T-helper 17 cell (primary cell): ENCODE measurements around the gene KATNB1. TPM values are rescaled to one million over a fixed set of nuclear protein-coding genes. Genes with fewer than 3 reads are reported as not detected.

ENCODE experiments used
- ATAC-seq: fragments of 150-1000 bp; cut with Tn5 transposase; 2 replicates; pipeline ENCODE4 v1.10.0; 2021; ENCODE audit warnings: mild to moderate bottlenecking, moderate library complexity
- DNase-seq, 3 donors: peaks; one replicate each; pipeline versions ENCODE4 v3.0.0 to v3.0.0-alpha.2; 2020 to 2021
- H3K9me3 ChIP-seq: one replicate; pipeline ENCODE4 v1.7.0; 2013; ENCODE audit warnings: low read length, mild to moderate bottlenecking; ENCODE audit not compliant: control insufficient read depth, poor library complexity, severe bottlenecking
- H3K27ac Mint-ChIP-seq: one replicate; pipeline ENCODE4 v1.8.0; 2022; ENCODE audit warnings: mild to moderate bottlenecking, moderate library complexity, mixed read lengths
- H3K27me3 Mint-ChIP-seq: one replicate; pipeline ENCODE4 v1.8.0; 2022; ENCODE audit warnings: mixed read lengths
- H3K36me3 Mint-ChIP-seq: one replicate; pipeline ENCODE4 v1.8.0; 2022; ENCODE audit warnings: low read depth, mixed read lengths
- H3K4me1 Mint-ChIP-seq: one replicate; pipeline ENCODE4 v1.8.0; 2022; ENCODE audit warnings: mild to moderate bottlenecking, mixed read lengths
- H3K4me3 Mint-ChIP-seq: one replicate; pipeline ENCODE4 v1.8.0; 2022; ENCODE audit warnings: mild to moderate bottlenecking, moderate library complexity, mixed read lengths
- total RNA-seq, 4 donors: library from RNA in 2 of 4; stranded (reverse) in 2 of 4; gene quantifications; one replicate each; pipeline ENCODE4 v1.2.3 and lab custom pipeline; 2022 to 2026

Gene KATNB1
- total RNA-seq, 2 donors from 2014 or later = 24.3 to 27.3 TPM

DNA sequence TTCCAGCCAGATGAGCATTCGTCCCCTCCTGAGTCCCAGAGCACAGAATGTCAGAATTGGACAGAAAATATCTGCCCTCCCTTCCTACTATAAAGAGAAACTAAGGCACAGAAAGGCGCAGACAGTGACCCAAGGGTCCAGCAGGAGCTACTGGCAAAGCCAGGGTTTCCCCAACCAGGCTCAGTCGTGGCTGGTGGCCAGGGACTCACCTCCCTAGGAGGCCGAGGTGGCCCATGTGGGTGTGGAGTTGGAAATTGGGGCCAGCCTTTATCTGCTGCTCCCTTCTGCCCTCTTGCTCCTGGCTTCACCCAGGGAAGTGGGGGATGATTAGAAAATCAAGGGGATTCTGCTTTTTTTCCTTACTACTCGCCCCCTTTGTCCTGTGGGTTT is 39.9 kb upstream of the KATNB1 start:
- ATAC-seq = no peak
- Mint-ChIP-seq H3K4me1 (peaks cover 6% of the 10 kb centered on the region), H3K4me3 (no peak overlapping the region), H3K36me3 (no peaks in the 10 kb centered on the region), H3K27me3 (peaks cover 15% of the 10 kb centered on the region), H3K27ac (no peak overlapping the region)
- H3K9me3 ChIP-seq = no peaks in the 10 kb centered on the region
- DNase-seq = no peak

DNA sequence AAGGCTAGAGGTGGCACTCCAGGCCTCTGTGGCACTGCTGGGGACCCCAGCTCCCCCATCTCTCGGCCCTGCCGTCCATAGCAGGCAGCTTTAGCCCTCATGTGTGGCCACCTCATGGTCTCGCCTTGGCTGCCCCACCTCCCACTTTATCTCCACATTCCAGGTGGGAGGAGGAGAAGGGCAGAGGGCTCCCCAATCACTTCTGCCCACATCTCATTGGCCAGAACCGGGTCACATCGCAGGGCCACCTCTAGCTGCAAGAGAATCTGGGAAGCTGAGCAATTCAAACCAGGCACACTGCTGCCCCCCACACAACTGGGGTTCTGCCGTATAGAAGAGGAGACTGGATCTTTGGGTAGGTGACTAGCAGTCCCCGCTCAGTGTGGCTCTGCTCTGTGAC is 39.3 kb upstream of the KATNB1 start:
- H3K9me3 ChIP-seq = no peaks in the 10 kb centered on the region
- ATAC-seq (no peak), DNase-seq (no peak)
- H3K4me3 Mint-ChIP-seq = no peak overlapping the region
- peaks cover 15% of the 10 kb centered on the region for H3K27me3 Mint-ChIP-seq
- H3K36me3 Mint-ChIP-seq = no peaks in the 10 kb centered on the region
- peaks cover 6% of the 10 kb centered on the region for H3K4me1 Mint-ChIP-seq
- no peak overlapping the region for H3K27ac Mint-ChIP-seq

DNA sequence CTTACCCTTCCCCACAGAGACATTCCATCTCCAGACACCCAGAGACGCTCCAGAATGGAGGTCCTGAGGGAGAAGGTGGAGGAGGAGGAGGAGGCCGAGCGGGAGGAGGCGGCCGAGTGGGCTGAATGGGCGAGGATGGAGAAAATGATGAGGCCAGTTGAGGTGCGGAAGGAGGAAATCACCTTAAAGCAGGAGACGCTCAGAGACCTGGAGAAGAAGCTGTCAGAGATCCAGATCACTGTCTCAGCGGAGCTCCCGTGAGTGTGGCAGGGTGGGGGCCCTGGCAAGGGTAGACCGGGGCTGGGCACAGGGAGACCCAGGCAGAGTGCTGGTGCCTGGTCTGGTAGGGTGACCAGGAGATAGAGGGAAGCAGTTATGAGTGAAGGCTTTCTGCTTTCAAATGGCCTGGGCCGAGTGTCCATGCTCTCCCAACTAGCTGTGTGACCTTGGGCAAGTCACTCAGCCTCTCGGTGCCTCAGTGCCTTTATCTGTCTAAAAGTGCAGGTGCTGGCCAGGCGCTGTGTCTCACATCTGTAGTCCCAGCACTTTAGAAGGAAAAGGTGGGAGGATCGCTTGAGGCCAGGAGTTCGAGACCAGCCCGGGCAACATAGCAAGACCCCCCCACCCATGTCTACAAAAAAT is 37.6 kb upstream of the KATNB1 start:
- Mint-ChIP-seq H3K27me3 (peaks cover 5% of the 10 kb centered on the region), H3K36me3 (no peaks in the 10 kb centered on the region), H3K4me3 (no peak overlapping the region), H3K4me1 (peaks cover 6% of the 10 kb centered on the region), H3K27ac (no peak overlapping the region)
- DNase-seq (no peak), ATAC-seq (no peak)
- H3K9me3 ChIP-seq = no peaks in the 10 kb centered on the region

DNA sequence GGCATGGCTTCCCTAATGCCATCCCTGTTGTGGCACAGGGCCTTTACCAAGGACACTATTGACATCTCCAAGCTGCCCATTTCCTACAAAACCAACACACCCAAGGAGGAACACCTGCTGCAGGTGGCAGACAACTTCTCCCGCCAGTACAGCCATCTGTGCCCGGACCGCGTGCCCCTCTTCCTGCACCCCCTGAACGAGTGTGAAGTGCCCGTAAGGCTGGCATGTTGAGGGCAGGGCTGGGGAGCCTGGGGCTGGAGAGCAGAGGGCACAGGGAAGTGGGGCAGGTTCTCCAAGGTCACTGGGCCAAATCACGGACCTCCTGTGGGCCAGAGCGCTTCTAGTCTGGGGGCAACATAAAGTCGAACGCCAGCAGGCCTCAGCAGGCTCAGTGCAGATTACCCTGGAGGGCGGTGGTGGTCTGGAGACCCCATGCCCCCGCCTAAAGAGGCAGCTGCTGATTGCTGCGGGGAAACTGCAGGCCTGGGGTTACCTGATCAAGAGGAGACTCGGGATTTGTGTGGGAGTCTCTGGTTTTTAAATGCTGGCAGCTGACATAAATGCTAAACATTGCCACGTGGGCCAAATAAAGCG is 36.7 kb upstream of the KATNB1 start:
- no peak for ATAC-seq
- no peaks in the 10 kb centered on the region for H3K9me3 ChIP-seq
- Mint-ChIP-seq H3K27me3 (peaks cover 4% of the 10 kb centered on the region), H3K4me3 (no peak overlapping the region), H3K27ac (no peak overlapping the region), H3K4me1 (peaks cover 6% of the 10 kb centered on the region), H3K36me3 (no peaks in the 10 kb centered on the region)
- DNase-seq = no peak

DNA sequence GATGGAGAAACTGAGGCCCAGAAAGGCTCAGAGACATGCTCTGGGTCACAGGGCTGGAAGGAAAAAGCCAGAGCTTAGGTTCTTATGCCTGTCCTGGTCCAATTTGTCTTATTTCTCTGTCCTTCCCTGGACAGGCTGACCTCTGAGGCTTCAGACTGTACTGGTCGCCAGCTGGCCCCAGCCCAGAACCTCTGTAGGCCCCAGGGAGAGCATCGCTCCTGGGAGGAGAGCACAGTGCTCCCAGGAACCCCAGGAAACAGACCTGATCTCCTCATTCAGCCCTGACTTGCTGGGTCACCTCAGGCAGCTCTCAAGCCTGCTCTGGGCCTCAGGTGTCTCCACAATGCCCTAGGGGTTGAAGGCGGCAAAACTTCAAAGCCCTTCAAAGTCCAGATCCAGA is 36.1 kb upstream of the KATNB1 start:
- H3K27me3 Mint-ChIP-seq = peaks cover 4% of the 10 kb centered on the region
- H3K9me3 ChIP-seq = no peaks in the 10 kb centered on the region
- no peaks in the 10 kb centered on the region for H3K36me3 Mint-ChIP-seq
- no peak overlapping the region for H3K4me3 Mint-ChIP-seq
- no peak overlapping the region for H3K27ac Mint-ChIP-seq
- peaks cover 6% of the 10 kb centered on the region for H3K4me1 Mint-ChIP-seq
- DNase-seq (no peak), ATAC-seq (no peak)

DNA sequence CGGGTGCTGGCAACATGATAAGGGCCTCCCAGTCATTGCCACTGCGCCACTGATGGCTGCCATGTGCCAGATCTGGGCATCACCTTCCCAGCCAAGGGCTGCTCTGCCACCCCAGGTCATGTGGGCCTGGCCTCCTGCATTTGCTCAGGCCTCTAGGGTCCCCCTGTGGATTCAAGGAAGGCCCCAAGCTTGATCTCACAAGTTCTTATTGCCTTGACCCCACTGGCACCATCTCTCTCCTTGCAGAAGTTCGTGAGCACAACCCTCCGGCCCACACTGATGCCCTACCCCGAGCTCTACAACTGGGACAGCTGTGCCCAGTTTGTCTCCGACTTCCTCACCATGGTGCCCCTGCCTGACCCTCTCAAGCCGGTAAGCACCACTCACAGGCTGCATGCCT is 35.7 kb upstream of the KATNB1 start:
- no peak for ATAC-seq
- Mint-ChIP-seq H3K4me3 (no peak overlapping the region), H3K36me3 (no peaks in the 10 kb centered on the region), H3K27ac (no peak overlapping the region), H3K27me3 (no peaks in the 10 kb centered on the region), H3K4me1 (peaks cover 3% of the 10 kb centered on the region)
- DNase-seq = no peak
- H3K9me3 ChIP-seq = no peaks in the 10 kb centered on the region

DNA sequence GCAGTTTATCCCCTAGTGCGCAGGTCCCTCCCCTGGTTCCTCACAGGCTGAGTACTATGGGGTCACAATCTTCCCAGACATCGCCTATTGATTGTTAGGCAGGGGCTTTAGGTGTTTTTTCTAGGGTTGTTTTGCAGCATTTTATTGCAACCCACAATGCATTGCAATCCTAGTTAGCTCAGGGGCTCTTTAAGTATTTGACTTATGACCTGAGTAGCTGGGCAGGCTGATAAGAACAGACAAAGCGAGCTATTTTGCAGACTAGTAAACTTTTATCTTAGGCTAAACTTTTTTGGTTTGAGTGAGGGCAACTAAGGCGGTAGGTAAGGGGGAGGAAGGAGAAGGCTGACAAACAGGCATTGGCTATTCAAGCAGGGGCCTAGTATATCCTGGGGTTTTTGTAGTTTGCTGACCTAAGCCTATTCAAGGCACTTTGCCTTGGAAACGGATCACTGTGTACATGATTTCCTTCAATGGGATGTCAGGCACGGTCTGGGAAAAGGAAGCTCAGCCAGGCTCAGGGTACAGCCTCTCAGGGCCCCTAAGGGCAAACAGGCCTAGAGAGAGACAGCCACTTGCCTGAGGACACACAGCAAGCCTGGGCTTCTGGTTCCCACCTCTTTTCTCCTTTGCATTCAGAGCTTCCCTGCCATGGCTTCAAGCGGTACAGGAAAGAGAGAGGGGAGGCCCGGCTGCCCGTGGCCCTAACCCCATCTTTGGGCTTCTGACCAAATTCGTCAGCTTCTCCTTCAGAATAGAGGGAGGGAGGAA is 34.6 kb upstream of the KATNB1 start:
- no peaks in the 10 kb centered on the region for H3K9me3 ChIP-seq
- Mint-ChIP-seq H3K27me3 (no peaks in the 10 kb centered on the region), H3K27ac (no peak overlapping the region), H3K4me3 (no peak overlapping the region), H3K36me3 (no peaks in the 10 kb centered on the region), H3K4me1 (peaks cover 3% of the 10 kb centered on the region)
- no peak for DNase-seq
- ATAC-seq = no peak

DNA sequence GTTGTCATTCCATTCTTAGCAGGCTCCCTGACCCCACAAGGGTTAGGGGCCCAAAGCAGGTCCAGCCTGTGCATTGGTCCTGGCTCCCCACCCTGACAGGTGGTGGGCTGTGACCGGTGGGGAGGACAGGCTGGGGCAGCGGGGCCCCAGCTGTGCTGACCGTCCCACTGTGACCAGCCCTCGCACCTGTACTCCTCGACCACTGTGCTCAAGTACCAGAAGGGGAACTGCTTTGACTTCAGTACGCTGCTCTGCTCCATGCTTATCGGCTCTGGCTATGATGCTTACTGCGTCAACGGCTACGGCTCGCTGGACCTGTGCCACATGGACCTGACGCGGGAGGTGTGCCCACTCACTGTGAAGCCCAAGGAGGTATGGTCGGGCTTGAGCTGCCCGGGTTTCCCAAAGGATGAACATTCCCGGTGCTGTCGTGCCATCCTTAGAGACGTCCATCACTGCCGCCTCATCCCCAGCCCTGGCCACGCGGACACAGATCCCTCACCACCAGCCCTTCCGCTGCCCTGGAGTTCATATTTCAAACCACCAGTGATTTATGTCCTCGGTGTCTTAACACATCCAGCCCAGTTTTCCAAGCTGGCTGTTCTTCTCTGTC is 33.7 kb upstream of the KATNB1 start:
- H3K27ac Mint-ChIP-seq = no peak overlapping the region
- ATAC-seq (no peak), DNase-seq (no peak)
- H3K4me3 Mint-ChIP-seq = no peak overlapping the region
- no peaks in the 10 kb centered on the region for H3K36me3 Mint-ChIP-seq
- H3K27me3 Mint-ChIP-seq = no peaks in the 10 kb centered on the region
- no peaks in the 10 kb centered on the region for H3K9me3 ChIP-seq
- H3K4me1 Mint-ChIP-seq = peaks cover 3% of the 10 kb centered on the region

DNA sequence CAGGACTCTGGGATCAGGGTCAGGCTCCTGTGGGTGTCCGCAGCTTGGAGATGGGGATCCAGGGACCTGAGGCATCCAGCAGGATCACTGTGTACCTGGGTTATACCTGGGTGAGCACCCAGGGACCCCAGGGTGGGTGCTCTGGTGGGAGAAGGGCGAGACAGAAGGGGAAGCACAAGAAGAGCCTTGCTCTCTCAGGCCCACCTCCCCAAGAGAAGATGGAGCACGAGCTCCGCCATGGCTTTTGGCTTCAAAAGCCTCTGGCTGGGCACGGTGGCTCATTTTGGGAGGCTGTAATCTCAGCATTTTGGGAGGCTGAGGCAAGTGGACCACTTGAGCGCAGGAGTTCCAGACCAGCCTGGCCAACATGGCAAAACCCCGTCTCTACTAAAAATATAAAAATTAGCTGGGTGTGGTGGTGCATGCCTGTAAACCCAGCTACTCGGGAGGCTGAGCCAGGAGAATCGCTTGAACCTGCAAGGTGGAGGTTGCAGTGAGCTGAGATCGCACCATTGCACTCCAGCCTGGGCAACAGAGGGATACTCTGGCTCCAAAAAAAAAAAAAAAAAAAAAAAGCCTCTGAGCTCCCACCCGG is 32.1 kb upstream of the KATNB1 start:
- ATAC-seq (no peak), DNase-seq (no peak)
- no peaks in the 10 kb centered on the region for H3K9me3 ChIP-seq
- H3K4me3 Mint-ChIP-seq = no peak overlapping the region
- H3K36me3 Mint-ChIP-seq = no peaks in the 10 kb centered on the region
- peaks cover 7% of the 10 kb centered on the region for H3K27me3 Mint-ChIP-seq
- no peak overlapping the region for H3K27ac Mint-ChIP-seq
- peaks cover 3% of the 10 kb centered on the region for H3K4me1 Mint-ChIP-seq

DNA sequence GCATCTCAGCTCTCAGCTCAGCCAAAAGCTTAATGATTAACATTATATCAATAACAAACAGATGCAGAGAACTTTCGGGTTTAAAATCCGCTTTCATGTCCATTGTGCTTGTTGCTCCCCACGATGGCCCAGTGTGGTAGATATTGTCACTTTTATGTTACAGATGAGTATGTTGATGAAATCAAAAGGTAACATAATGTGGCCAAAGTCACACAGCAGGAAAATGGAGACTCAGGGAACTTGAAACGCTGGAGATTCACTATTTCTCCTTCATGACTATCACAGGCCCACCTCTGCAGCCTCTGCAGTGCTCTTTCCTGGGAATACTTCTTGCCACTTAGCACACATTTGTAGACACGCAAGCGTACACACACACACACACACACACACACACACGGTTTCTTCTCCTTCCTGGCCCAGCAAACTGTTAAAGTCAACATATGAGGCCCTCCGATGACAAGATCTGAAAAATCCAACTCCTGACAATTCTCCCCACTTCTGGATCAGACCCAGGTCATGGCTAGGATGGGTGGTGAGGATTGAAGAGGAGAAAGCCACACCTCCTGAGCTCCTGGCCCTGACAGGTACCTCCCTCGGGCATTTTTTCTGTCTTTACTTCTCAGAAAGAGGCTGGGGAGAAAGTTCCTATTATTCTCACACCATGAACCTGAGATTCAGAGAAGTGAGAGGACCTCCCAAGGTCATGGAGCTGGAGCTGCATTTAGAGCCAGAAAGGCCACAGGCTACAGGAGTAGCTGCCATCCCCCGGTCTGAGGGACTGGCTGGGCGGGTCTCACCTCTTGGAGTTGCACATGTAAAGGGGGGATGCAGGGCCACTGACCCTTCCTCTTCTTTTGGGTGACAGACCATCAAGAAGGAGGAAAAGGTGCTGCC is 31.3 kb upstream of the KATNB1 start:
- H3K9me3 ChIP-seq = no peaks in the 10 kb centered on the region
- no peak overlapping the region for H3K4me3 Mint-ChIP-seq
- H3K4me1 Mint-ChIP-seq = peaks cover 3% of the 10 kb centered on the region
- no peak overlapping the region for H3K27ac Mint-ChIP-seq
- H3K36me3 Mint-ChIP-seq = no peaks in the 10 kb centered on the region
- ATAC-seq = no peak
- no peak for DNase-seq
- H3K27me3 Mint-ChIP-seq = peaks cover 9% of the 10 kb centered on the region

DNA sequence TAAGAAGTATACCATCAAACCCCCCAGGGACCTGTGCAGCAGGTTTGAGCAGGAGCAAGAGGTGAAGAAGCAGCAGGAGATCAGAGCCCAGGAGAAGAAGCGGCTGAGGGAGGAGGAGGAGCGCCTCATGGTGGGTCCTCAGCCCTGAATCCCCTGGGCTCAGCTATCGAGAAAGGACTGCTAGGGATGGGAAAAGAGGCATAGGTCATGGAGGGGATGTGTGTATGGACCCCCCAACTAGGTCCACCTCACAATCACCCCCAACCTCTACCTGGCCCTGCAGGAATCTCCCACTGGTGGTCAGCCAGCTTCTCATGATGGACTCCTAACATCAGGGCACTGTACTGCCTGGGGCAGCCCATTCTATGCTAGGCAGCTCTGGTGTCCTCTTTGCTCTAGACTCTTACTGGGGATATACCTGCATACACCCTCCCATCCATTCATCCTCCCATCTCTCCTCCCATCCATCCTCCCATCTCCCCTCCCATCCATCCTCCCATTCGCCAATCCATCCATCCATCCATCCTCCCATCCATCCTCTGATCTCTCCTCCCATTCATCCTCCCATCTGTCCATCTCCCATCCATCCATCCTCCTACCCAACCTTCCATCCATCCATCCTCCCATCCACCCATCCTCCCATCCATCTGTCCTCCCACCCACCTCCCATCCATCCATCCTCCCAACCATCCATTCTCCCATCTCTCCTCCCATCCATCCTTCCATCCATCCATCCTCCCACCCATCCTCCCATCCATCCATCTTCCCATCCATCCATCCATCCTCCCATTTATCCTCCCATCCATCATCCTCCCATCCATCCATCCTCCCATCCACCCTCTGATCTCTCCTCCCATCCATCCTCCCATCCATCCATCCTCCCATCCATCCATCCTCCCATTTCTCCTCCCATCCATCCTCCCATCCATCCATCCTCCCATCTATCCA is 30.4 kb upstream of the KATNB1 start:
- Mint-ChIP-seq H3K27ac (no peak overlapping the region), H3K27me3 (peaks cover 9% of the 10 kb centered on the region), H3K4me1 (no peaks in the 10 kb centered on the region), H3K4me3 (no peak overlapping the region), H3K36me3 (no peaks in the 10 kb centered on the region)
- ATAC-seq (no peak), DNase-seq (no peak)
- H3K9me3 ChIP-seq = no peaks in the 10 kb centered on the region

DNA sequence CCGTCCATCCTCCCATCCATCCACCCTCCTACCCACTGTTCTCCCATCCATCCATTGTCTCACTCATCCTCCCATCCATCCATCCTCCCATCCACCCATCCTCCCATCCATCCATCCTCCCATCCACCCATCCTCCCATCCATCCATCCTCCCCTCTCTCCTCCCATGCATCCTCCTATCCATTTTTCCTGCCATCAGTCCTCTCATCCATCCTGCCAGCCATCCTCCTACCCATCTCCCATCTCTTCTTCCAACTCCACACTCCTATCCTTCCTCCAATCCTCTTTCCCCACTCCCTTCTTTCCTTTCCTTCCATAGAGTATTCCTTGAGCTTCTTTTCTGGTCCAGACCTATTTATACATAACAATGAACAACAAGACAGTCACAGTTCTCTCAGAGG is 28.9 kb upstream of the KATNB1 start:
- peaks cover 2% of the 10 kb centered on the region for H3K4me1 Mint-ChIP-seq
- H3K36me3 Mint-ChIP-seq = no peaks in the 10 kb centered on the region
- H3K27ac Mint-ChIP-seq = no peak overlapping the region
- no peaks in the 10 kb centered on the region for H3K9me3 ChIP-seq
- H3K27me3 Mint-ChIP-seq = peaks cover 16% of the 10 kb centered on the region
- H3K4me3 Mint-ChIP-seq = no peak overlapping the region
- no peak for ATAC-seq
- no peak for DNase-seq
